ENCODE data around the gene TTBK2.

TTBK2 gene

DNA sequence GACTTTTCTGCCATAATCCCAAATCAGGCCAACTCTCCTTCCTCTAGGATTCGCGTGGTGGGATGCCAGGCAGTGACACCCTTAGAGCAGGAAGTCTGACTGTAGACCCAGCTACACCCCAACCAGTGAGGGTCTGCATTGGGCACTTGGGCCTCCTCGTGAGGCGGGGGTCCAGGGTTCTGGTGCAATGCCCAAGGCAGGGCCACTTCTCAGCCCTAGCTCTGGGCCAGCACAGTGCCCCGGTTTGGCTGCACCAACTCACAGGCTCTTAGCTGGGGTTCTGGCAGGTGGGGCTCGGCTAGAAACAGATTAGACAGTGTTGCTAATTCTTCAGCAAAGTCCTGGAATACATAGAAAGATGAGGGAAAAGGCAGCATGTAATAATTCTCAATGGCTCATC lies 196.3 kb downstream of the TTBK2 start:
- no peak for DNase-seq

- no peak for DNase-seq
These were observed 197.5 kb downstream of the TTBK2 start for GRCh38 chr15:42723068-42723467.

GRCh38 chr15:42721916-42722315 lies 198.7 kb downstream of the TTBK2 start:
- no peak for DNase-seq

DNA sequence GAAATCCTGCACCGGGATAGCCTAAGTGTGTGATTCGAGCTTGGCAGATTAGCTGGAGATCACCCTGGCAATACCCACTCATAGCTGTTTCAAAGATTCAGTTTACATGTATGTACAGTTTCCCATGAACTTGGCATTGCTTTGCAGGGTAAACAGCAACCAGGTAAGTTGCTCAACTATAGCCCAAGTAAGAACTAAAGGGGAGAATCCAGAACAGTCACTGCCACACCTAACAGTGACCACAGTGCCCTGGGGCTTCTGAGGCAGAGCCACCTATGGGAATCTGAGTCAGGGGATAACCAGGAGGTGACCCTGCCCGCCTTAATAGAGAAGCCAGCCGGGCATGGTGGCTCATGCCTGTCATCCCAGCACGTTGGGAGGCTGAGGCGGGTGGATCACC lies 199.6 kb downstream of the TTBK2 start:
- no peak for DNase-seq

- no peak for DNase-seq
These were observed 200.5 kb downstream of the TTBK2 start for GRCh38 chr15:42720071-42720470.

- DNase-seq: no peak
These were observed 201.5 kb downstream of the TTBK2 start for GRCh38 chr15:42719043-42719442.

DNA sequence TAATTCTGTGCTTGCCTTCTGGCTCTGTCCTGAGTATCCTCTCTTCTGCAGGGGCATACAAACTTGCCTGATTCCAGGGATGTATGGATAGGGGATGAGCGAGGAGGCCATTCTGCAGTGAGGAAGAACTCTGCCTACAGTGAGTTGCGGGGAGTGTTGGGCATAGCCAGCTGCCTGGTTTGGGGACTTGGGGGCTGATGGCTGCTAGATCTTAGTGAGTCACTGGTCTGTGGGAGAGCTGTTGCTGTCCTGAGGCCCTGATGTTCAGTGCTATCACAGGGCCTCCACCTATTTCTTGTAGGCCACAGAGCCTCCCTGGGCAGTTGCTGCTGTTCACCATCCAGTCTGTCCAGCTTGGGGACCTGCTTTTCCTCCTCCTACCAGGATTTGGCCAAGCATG lies 204.0 kb downstream of the TTBK2 start:
- no peak for DNase-seq

DNA sequence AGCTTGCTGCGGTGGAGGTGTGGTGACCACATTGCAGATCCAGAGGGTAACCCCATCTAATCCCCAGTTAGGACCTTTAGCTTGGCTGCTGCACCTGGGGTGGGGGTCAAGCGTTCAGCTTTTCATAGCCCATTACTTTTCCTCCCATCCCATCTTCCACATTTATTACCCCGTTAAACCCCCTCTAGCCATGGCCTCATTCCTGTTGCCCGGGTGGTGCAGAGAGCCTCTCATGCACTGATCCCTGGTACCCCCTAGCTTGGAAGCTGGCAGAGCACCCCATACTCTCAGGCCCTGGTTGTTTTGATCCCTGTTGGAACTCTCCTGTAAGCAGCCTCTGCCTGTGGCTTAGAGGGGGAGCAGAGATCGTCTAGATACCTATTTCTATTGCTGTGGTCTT lies 204.5 kb downstream of the TTBK2 start:
- DNase-seq: no peak

DNA sequence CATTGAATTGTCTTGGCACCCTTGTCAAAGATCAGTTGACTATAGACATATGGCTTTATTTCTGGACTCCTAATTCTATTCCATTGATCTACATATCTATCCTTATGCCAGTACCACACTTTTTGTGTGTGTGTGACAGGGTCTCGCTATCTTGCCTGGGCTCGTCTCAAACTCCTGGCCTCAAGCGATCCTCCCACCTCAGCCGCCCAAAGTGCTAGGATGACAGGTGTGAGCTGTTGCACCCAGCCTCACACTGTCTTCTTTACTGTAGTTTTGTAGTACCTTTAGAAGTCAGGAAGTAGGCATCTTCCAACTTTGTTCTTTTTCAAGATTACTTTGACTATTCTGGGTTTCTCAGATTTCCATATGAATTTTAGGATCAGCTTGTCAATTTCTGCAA lies 208.0 kb downstream of the TTBK2 start:
- no peak for DNase-seq

GRCh38 chr15:42711746-42712145 lies 208.8 kb downstream of the TTBK2 start:
- no peak for DNase-seq

- no peak for DNase-seq
These were observed 209.9 kb downstream of the TTBK2 start for GRCh38 chr15:42710662-42711061.

DNA sequence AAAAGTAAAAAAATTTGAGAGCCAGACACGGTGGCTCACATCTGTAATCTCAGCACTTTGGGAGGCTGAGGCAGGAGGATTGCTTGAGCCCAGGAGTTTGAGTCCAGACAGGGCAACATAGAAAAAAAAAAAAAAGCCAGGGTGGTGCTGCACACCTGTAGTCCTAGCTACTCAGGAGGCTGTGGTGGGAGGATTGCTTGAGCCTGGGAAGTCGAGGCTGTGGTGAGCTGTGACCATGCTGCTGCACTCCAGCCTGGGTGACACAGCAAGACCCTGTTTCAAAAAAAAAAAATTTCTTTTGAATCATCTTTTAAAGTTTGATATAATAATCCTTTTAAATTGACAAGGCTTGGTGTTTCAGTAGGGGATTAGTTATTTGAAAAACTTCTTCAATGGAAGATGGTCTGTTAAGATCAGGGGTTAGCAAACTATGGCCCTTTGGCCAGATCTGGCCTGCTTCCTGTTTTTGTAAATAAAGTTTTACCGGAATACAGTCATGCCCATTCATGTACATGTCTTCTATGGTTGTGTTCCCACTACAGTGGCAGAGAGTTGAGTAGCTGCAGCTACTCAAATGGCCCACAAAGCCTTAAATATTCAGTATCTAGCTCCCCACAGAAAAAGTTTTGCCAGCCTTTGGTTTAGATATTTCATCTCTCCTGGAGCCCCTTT lies 212.6 kb downstream of the TTBK2 start:
- DNase-seq: no peak

DNA sequence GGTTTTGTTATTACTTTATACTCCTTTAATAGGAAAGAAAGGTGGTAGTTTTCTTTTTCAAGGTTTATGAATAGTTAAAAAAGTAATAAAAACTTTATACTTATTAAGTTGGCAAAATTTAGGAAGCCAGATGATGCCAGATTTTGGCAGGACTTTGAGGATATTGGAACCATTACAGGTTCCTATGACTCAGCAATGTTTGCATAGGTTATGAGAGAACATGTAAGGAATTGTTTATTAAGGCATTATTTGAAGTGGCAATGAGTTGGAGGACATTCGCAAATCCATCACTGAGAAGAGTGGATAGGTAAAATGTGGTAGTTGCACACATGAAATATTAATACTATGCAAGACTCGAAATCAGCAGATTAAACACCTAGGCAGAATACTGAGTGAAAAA lies 213.5 kb downstream of the TTBK2 start:
- DNase-seq: no peak

- DNase-seq: no peak
These were observed 215.2 kb downstream of the TTBK2 start for GRCh38 chr15:42705336-42705735.

GRCh38 chr15:42704492-42704926 lies 216.1 kb downstream of the TTBK2 start:
- DNase-seq: peak; percentile 72

DNA sequence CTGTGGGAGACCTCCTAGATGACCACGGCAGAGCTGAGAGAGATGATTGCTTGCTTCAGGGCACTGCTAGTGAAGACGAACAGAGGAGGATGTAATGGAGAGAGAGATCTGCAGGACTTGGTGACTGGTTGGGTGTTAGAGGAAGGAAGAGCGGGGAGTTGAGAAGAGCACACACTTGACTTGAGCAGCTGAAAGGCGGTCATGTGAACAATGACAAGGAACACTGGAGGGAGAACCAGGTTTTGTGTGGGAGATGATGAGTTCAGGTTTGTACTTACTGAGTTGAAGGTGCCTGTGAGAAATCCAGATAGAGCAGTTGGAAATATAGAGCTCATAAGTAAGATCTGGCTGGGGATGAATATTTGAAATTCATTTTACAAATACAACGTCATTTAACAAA lies 224.0 kb downstream of the TTBK2 start:
- no peak for DNase-seq

DNA sequence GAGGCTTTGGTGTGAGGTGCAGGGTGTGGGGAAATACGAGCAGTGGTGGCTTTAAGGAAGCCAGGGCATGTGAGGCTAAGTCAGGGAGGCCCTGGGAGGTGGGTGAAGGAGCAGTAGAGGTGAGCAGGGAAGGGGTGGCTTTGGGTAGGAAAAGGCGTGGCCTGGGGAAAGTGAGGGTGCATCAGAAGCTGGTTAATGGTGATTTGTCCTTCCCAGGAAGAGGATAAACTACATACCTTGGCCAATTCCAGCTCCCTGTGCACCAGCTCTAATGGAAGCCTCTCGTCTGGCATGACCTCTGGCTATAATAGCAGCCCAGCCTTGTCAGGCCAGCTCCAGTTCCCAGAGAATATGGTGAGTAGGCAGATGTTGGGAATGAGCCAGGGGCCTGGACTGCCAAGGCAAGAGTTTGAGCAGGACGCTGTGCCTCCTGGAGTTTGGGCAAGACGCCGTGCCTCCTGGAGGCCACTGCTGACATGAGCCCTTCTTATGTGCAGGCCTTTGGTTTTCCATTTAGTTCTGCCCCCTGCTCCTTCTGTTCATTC lies 225.0 kb downstream of the TTBK2 start:
- DNase-seq: no peak

DNA sequence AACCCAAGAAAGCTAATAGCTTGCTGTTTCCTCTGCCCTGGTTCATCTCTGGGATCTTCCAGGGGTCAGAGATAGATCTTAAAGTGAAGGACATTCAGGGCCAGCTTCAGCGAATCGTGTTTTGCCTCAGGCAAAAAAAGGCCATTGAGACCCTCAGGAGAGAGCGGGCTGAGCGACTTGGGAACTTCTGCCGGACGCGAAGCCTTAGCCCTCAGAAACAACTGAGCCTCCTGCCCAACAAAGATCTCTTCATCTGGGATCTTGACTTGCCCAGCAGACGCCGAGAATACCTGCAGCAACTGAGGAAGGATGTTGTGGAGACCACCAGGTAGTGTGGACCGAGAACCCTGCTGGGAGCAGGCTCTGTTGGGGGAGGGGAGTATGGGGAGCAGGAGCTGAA lies 226.2 kb downstream of the TTBK2 start:
- DNase-seq: no peak

DNA sequence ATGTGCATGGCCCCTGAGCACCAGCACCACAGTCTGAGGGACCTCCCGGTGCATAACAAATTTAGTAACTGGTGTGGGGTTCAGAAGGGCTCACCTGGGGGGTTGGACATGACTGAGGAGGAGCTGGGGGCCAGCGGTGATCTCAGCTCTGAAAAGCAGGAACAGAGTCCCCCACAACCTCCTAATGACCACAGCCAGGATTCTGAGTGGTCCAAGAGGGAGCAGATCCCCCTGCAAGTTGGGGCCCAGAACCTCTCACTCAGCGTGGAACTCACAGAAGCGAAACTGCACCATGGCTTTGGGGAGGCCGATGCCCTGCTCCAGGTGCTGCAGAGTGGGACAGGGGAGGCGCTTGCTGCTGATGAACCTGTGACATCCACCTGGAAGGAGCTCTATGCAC lies 226.6 kb downstream of the TTBK2 start:
- no peak for DNase-seq

DNA sequence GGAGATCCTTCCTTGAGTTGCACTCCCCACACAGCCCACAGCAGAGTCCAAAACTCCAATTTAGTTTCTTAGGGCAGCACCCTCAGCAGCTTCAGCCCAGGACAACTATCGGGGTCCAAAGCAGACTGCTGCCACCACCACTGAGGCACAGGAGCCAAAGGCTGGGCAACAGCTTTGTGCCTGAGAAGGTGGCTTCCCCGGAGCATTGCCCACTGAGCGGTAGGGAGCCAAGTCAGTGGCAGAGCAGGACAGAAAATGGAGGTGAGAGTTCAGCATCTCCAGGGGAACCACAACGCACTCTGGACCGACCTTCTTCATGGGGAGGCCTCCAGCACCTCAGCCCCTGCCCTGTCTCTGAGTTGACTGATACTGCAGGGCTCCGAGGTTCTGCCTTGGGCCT lies 227.1 kb downstream of the TTBK2 start:
- DNase-seq: no peak

- DNase-seq: no peak
These were observed 227.6 kb downstream of the TTBK2 start for GRCh38 chr15:42692997-42693396.

GRCh38 chr15:42692536-42692935 lies 228.0 kb downstream of the TTBK2 start:
- DNase-seq: no peak

GRCh38 chr15:42691770-42692169 lies 228.8 kb downstream of the TTBK2 start:
- no peak for DNase-seq

DNA sequence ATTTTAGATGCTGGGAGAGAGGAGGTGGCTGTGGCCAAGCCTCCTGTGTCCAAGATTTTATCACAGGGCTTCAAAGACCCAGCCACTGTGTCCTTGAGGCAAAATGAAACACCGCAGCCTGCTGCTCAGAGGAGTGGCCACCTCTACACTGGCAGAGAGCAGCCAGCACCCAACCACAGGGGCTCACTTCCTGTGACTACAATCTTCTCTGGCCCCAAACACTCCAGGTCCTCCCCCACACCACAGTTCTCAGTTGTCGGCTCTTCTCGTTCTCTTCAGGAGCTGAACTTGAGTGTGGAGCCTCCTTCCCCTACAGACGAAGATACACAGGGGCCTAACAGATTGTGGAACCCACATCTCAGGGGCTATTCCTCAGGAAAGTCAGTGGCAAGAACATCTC lies 229.3 kb downstream of the TTBK2 start:
- no peak for DNase-seq
